NT2/D1 (cell line): ENCODE results near the gene PRPF40B.

Experiments used
- YY1 ChIP-seq: IDR thresholded peaks from 2 replicates; pipeline ENCODE4 v1.6.1; 2011; ENCODE audit not compliant: insufficient read length, insufficient read depth
- ZNF274 ChIP-seq: IDR thresholded peaks from 2 replicates; pipeline ENCODE4 v1.6.1; 2011; ENCODE audit warnings: mild to moderate bottlenecking, low read depth, low read length

DNA sequence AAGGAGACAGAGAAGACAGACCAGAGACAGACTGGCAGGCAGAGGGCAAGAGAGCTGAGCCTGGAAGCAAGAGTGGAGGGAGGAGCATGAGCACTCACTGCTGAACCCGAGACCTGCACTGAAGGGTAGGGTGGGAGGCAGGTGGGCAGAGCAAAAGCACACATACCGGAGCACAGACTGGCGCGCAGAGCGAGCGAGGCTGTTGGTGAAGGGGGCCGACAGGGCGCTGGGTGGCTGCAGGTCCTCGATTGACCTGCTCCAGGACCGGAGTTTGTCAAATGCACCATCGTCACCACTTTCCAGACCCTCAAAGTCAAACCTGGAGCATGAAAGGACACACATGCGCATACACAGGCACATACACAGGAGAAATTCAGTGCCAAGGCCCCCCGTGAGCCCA lies 34.9 kb downstream of the PRPF40B start:
- TF ChIP-seq YY1 (no peak), ZNF274 (no peak)
